ENCODE measurements around the gene FAM229A.

The FAM229A gene

DNA sequence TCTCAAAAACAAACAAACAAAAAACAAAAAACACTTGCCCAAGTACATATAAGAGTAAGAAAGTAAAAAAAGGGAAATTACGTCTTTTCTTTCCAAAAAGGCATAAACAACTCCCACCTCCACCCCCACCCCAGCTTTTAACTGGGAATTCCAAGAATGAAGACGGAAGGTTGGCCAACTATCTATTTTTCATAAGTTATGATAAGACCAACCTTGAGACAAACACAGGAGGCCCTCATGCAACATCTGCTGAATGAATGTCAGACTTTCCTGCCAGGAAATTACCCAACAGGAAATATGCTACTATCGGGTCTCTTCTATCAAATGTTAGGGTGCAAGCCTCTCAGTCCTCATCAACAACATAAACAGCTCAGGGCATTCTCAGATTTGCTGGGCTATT is 30.0 kb upstream of the FAM229A start:
- no peak for TF ChIP-seq ZNF274 (IDR thresholded peaks at IDR 0.05; ENCODE audit: low read depth, low read length)

DNA sequence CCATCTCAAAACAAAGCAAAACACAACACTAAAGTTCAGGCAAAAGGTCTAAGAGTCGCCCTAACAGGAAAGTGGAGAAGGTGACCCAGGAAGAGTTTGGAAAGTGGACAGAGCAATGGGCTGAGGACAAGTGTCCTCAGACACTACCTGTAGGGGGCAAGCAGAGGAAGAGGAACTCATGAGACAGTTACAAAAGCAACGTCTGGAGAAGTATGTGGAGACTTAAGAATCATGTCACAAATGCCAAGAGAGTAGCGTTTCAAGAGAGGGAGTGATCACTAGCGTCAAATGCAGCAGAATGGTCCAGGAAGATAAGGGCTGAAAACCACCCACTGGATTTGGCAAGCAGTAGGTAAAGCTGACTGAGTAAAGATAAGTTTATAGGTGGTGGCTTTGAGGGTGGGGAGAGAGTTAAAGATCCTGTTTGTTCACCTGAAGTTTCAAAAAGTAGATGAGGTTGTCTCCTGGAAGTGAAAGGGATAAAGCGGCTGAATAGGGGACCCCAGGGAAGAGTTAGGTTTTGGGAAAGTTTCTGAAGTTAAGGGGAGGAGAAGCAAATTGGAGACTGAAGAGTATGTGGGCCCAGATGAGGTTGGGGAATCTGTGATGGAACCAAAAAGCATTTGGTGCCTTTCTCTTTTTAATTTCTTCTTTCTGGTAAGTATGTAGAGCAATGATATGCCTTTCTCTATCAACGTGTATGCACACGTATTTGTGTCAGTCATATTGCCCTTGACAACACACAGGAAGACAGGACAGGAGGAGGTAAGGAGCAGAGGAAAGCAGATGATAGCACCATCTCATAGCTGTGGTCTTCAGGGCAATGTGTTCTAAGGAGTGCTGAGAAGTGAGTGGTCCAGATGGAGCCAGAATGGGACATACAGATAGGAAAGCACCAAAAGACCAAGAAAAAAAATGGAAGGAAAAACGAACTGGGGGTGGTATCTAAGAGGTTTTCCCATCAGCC is 28.9 kb upstream of the FAM229A start:
- no peak for TF ChIP-seq ZNF274 (IDR thresholded peaks at IDR 0.05; ENCODE audit: low read depth, low read length)

More for the DNA sequence above, 30.0 kb upstream of the FAM229A start:
- H3K4me3 ChIP-seq (ENCODE audit: low read length), result no peak overlapping the region

DNA sequence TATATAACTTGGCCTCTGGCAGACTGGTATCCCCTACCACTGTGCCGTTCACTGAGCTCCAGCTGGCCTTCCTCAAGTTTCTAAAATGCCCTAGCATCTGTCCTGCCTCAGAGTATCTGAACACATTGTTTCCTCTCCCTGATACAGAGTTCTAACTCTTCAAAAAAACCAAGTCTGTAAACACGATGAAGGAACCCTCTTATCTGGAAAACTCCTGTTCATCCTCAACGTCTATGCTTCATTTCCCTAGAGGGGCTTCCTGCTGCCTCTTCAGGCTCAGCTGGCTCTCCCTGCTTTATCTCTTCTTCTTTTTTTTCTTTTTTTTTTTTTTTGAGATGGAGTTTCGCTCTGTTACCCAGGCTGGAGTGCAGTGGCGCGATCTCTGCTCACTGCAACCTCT is 26.4 kb upstream of the FAM229A start:
- H3K4me3 ChIP-seq (ENCODE audit: low read length), result no peak overlapping the region
- no peak for TF ChIP-seq ZNF274 (IDR thresholded peaks at IDR 0.05; ENCODE audit: low read depth, low read length)

More for the DNA sequence above, 28.9 kb upstream of the FAM229A start:
- H3K4me3 ChIP-seq (ENCODE audit: low read length), result no peak overlapping the region

DNA sequence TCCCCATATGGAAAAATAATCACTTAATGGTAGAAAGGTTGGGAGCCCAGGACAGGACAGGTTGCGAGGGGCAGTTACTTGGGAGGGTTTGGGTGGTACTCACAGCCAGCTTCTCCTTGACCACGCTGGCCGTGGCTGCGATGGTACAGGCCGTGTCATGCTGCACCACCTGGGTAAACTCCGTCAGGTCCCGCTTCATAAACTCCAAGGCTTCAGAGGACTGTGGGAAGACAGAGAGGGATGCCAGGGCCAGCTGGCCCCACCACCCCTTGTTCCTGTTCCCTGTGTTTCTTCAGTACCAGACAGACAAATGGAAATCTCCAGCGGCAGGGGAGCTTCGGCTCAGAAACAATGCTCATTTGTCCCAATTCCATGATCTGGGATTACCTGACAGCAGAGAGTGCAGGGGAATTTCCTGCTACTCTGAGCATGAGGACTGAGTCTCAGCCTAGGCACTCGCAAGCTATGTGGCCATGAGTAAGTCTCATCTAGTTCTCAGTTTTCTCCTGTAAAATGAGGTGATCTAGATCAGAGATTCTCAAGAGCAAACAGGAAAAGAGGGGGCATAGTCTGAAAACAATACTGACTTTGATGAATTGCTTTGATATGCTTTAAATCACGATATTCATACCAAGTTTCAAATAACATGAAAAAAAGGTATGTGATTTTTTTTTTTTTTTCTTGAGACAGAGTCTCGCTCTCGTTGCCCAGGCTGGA is 24.5 kb upstream of the FAM229A start:
- no peak for TF ChIP-seq ZNF274 (IDR thresholded peaks at IDR 0.05; ENCODE audit: low read depth, low read length)
- no peak overlapping the region for H3K4me3 ChIP-seq (ENCODE audit: low read length)

DNA sequence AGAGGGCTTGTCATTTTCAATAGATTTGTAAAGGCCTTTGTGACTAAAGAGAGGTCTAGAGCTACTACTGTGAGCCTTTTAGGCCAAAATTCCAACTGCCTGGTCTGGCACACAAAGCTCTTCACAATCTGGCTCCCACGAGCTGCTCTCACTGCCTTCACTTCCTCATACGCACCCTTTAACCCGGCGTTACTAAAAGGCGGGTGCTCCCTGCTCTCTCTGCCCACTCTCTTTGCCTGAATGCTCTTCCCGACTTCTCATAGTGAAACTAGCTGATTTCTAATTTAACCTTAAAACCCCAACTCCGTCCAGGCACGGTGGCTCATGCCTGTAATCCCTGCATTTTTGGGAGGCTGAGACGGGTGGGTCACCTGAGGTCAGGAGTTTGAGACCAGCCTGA is 17.8 kb upstream of the FAM229A start:
- H3K4me3 ChIP-seq (ENCODE audit: low read length), result no peak overlapping the region
- TF ChIP-seq ZNF274 (IDR thresholded peaks at IDR 0.05; ENCODE audit: low read depth, low read length), result no peak

DNA sequence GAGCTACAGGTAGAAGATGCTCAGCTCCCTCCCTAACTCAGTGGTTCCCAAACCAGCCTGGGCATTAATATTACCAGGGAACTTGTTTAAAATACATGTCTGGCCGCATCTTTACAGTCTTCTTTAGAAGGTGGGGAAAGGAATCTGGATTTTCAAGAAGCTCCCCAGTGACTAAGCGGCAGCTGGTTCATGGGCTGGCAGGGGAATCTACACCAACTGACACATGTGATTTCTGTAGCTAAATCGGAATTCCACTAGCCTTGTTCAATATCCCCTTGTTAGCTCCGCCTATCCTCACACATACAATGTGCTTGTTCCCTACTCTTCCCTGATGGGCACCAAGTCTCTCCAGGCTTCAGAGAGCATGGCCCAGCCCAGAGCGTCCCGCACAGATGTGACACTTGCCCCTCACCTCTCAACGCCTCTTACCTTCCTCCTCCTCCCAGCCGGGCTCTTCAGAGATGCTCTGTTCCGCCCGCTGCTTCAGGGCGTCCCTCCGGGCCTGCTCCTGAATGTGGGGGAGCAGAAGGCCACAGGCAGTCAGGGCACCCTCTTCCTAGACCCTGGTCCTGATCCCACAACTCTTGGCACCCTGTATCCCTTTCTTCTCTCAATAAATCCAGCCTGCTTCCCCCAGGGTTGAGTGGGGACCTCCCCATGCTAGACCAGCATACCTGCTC is 15.4 kb upstream of the FAM229A start:
- no peak for TF ChIP-seq ZNF274 (IDR thresholded peaks at IDR 0.05; ENCODE audit: low read depth, low read length)
- no peak overlapping the region for H3K4me3 ChIP-seq (ENCODE audit: low read length)

DNA sequence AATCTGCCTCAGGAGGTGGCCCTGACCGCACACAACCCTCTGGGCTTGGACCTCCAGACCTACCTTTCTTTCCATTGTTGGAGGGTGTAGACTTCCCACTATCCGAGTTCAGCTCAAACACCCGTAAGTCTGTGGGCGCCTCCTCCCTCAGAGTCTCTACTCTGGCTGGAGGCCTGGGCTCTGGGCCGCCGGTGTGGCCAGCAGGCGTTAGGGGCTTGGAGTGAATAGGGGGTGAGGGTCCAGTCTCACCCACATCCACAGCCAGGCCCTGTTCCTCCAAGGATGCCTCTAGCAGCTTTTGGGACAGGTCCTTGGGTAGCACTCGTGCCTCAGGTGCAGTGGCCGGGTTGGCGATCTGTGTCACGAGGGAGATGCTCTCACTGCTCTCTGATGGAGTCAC is 13.9 kb upstream of the FAM229A start:
- no peak overlapping the region for H3K4me3 ChIP-seq (ENCODE audit: low read length)

DNA sequence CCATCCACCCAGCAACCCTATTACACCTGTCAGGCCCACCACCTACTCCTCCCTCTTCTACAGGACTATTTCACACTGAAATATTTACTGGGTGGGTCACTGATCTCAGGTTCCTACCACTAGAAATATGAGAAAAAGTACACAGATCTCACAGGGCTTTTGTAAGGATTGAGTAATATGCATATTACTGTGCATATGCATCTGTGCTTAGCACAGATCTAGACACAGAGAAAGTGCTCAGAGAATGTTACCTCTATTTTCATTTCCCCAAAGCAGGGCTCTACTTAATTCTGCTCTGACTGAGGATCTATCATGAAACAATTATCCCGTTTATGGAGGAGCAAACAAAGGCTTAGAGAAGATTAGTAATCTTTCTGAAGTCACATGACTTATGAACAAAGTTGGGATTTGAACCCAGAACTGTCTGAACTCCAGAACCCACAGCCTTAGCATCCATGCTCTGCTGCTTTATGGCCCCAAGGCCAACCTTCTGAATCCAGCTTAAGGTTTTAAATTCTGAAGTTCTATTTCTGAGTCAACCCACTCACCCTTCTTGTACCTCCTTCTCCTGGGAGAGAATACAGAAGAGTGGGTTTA is 11.8 kb upstream of the FAM229A start:
- TF ChIP-seq ZNF274 (IDR thresholded peaks at IDR 0.05; ENCODE audit: low read depth, low read length), result no peak
- H3K4me3 ChIP-seq (ENCODE audit: low read length), result no peak overlapping the region

More for the DNA sequence above, 13.9 kb upstream of the FAM229A start:
- no peak for TF ChIP-seq ZNF274 (IDR thresholded peaks at IDR 0.05; ENCODE audit: low read depth, low read length)

DNA sequence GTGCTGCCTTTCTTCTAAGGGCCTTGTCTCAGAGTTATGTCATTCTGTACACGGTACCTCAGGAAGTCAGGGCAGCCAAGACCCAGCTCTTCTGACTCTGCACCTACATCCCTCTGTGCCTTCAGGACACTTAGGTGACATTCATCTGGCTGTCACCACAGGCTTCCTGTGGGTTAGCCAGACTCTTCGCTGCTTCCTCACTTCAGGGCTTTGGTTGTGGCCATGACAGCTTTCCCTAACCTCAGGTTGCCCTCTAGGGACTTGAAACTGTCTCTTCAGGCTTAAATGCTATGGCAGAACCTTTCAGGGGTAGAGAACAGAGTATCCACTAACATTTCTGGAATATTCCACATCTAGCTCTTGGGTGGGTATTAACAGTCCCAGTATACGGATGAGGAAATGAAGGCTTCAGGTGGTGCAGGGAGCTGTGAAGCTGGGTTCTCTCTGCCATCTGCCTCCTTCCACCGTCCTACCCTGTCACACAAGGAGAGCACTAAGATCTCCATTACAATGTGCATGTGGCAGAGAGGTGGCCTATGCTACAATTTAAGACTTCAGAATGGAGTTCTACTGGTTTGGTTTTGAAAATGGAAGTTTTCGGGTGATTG is 10.0 kb upstream of the FAM229A start:
- TF ChIP-seq ZNF274 (IDR thresholded peaks at IDR 0.05; ENCODE audit: low read depth, low read length), result no peak
- H3K4me3 ChIP-seq (ENCODE audit: low read length), result no peak overlapping the region

DNA sequence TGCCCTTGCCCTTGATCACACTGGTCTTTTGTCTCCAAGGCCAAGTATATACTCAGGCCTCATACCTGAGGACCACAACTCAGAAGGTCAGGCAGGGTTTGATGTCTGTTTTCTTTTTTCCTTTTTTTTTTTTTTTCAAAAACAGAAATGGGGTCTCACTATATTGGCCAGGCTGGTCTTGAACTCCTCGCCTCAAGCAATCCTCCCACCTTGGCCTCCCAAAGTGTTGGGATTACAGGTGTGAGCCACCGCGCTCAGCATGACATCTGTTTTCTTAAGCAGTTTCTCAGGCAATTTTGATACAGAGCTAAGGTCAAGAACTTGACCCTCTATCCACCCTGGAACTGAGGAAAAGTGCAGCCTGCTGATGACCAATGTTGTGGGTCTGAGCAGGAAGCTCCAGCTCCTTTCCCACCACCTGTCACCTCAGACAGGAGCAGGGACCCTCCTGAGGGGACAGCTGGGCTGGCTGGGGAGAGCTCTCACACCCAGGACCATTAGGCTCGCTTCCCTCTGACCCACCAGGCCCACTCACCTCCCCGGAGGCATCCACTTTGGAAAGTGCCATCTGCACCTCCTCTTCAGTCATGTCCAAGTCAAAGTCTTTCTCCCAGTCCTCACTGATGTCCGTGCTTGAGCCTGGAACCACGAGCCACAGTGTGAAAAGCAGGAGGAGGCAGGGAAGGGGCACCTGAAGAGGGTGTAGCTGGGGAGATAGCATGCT is 5.8 kb upstream of the FAM229A start:
- TF ChIP-seq ZNF274 (IDR thresholded peaks at IDR 0.05; ENCODE audit: low read depth, low read length), result no peak
- H3K4me3 ChIP-seq (ENCODE audit: low read length), result no peak overlapping the region

DNA sequence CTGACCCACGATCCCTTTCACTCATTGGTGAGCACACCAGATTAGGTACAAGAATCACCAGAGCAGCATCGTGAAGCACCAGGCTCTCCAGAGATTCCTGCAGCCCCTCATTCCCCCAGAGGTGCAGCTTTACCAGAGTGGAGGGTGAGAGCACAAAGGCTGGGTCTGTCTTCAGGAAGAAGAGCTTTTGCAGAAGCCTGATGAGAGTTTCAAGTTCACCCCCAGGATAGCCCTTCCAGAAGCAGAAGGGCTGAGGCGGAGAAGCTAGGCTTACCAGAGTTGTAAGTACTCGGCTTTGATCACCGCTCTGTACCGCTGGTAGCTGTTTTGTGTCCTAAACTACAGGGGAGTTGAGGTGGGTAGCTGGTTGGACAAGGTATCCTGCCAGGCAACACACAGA is 3.2 kb upstream of the FAM229A start:
- TF ChIP-seq ZNF274 (IDR thresholded peaks at IDR 0.05; ENCODE audit: low read depth, low read length), result no peak
- H3K4me3 ChIP-seq (ENCODE audit: low read length), result no peak overlapping the region

DNA sequence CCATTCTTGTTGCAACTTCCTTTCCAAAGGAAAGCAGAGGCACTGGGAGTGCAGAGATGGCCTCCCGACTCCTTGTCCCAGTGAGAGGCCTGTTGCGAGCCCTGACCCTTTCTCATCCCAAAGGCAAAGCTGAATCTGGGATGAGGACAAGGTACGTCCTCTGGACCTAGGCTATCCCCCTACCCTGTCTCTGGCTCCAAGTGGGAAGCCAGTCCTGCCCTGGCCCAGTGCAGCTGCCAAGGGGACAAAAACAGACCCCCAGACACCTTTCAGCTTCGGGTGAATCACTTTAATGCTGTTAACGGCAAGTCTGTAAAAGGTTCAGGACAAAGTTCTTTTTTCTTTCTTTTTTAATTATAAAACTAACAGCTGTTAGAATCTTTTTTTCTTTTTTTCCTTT is 2.6 kb upstream of the FAM229A start:
- no peak for TF ChIP-seq ZNF274 (IDR thresholded peaks at IDR 0.05; ENCODE audit: low read depth, low read length)
- no peak overlapping the region for H3K4me3 ChIP-seq (ENCODE audit: low read length)

DNA sequence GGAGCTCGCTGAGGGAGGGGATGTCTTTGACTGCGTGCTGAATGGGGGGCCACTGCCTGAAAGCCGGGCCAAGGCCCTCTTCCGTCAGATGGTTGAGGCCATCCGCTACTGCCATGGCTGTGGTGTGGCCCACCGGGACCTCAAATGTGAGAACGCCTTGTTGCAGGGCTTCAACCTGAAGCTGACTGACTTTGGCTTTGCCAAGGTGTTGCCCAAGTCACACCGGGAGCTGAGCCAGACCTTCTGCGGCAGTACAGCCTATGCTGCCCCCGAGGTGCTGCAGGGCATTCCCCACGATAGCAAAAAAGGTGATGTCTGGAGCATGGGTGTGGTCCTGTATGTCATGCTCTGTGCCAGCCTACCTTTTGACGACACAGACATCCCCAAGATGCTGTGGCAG is 1.4 kb upstream of the FAM229A start:
- H3K4me3 ChIP-seq (ENCODE audit: low read length), result no peak overlapping the region
- TF ChIP-seq ZNF274 (IDR thresholded peaks at IDR 0.05; ENCODE audit: low read depth, low read length), result no peak
